ENCODE data around the gene KLHL40.

The KLHL40 gene

GRCh38 chr3:42666022-42666421, 19.3 kb upstream of the KLHL40 start:
- Histone ChIP-seq H3K4me1 (ENCODE audit: low read length) (no peaks in the 10 kb centered on the region), H3K4me2 (ENCODE audit: low read depth, low read length) (no peak overlapping the region), H3K9me2 (replicated peaks; ENCODE audit: insufficient read depth, low read length) (no peaks in the 10 kb centered on the region)

GRCh38 chr3:42666577-42666998, 18.7 kb upstream of the KLHL40 start:
- TF ChIP-seq EZH2 (optimal IDR thresholded peaks at IDR 0.05; ENCODE audit: low read depth, low read length): no peak
- no peak for TF ChIP-seq CTCF (IDR thresholded peaks at IDR 0.05; ENCODE audit: low read length)
- no peak for TF ChIP-seq EZH2phosphoT487 (IDR thresholded peaks at IDR 0.05; ENCODE audit: low read length)
- no peak overlapping the region for H2AFZ ChIP-seq (ENCODE audit: low read length)
- H3K36me3 ChIP-seq (replicated peaks; ENCODE audit: insufficient read depth, low read length): no peaks in the 10 kb centered on the region

More at GRCh38 chr3:42666022-42666421, 19.3 kb upstream of the KLHL40 start:
- Histone ChIP-seq H3K9me3 (replicated peaks; ENCODE audit: insufficient read depth, low read length) (no peaks in the 10 kb centered on the region), H4K20me1 (ENCODE audit: insufficient read depth, low read length) (no peaks in the 10 kb centered on the region), H3K36me3 (replicated peaks; ENCODE audit: insufficient read depth, low read length) (no peaks in the 10 kb centered on the region), H3K9ac (ENCODE audit: low read length) (no peak overlapping the region), H3K27ac (ENCODE audit: low read length) (no peak overlapping the region), H3K4me3 (ENCODE audit: low read length) (no peak overlapping the region), H2AFZ (ENCODE audit: low read length) (no peak overlapping the region), H3F3A (ENCODE audit: insufficient read depth, low read length) (no peaks in the 10 kb centered on the region), H3K79me2 (ENCODE audit: low read length) (no peaks in the 10 kb centered on the region), H3K27me3 (replicated peaks; ENCODE audit: insufficient read depth, low read length) (no peaks in the 10 kb centered on the region)
- no peak for TF ChIP-seq EZH2 (optimal IDR thresholded peaks at IDR 0.05; ENCODE audit: low read depth, low read length)
- no peak for TF ChIP-seq CTCF (IDR thresholded peaks at IDR 0.05; ENCODE audit: low read length)
- no peak for TF ChIP-seq EZH2phosphoT487 (IDR thresholded peaks at IDR 0.05; ENCODE audit: low read length)
- DNase-seq: no peak

GRCh38 chr3:42667096-42667522, 18.2 kb upstream of the KLHL40 start:
- H3K9me3 ChIP-seq (replicated peaks; ENCODE audit: insufficient read depth, low read length): no peaks in the 10 kb centered on the region
- H3K79me2 ChIP-seq (ENCODE audit: low read length): no peaks in the 10 kb centered on the region
- H3K27ac ChIP-seq (ENCODE audit: low read length): no peak overlapping the region
- H4K20me1 ChIP-seq (ENCODE audit: insufficient read depth, low read length): no peaks in the 10 kb centered on the region
- no peaks in the 10 kb centered on the region for H3K36me3 ChIP-seq (replicated peaks; ENCODE audit: insufficient read depth, low read length)
- H2AFZ ChIP-seq (ENCODE audit: low read length): no peak overlapping the region
- DNase-seq: no peak
- H3K9ac ChIP-seq (ENCODE audit: low read length): no peak overlapping the region
- H3K9me2 ChIP-seq (replicated peaks; ENCODE audit: insufficient read depth, low read length): no peaks in the 10 kb centered on the region
- no peak overlapping the region for H3K4me3 ChIP-seq (ENCODE audit: low read length)
- no peaks in the 10 kb centered on the region for H3F3A ChIP-seq (ENCODE audit: insufficient read depth, low read length)
- H3K4me1 ChIP-seq (ENCODE audit: low read length): no peaks in the 10 kb centered on the region
- H3K4me2 ChIP-seq (ENCODE audit: low read depth, low read length): no peak overlapping the region
- no peaks in the 10 kb centered on the region for H3K27me3 ChIP-seq (replicated peaks; ENCODE audit: insufficient read depth, low read length)
- TF ChIP-seq CTCF (IDR thresholded peaks at IDR 0.05; ENCODE audit: low read length) (no peak), EZH2 (optimal IDR thresholded peaks at IDR 0.05; ENCODE audit: low read depth, low read length) (no peak), EZH2phosphoT487 (IDR thresholded peaks at IDR 0.05; ENCODE audit: low read length) (no peak)

More at GRCh38 chr3:42666577-42666998, 18.7 kb upstream of the KLHL40 start:
- no peaks in the 10 kb centered on the region for H4K20me1 ChIP-seq (ENCODE audit: insufficient read depth, low read length)
- no peaks in the 10 kb centered on the region for H3K9me2 ChIP-seq (replicated peaks; ENCODE audit: insufficient read depth, low read length)
- no peak overlapping the region for H3K9ac ChIP-seq (ENCODE audit: low read length)
- no peak overlapping the region for H3K4me3 ChIP-seq (ENCODE audit: low read length)
- H3K9me3 ChIP-seq (replicated peaks; ENCODE audit: insufficient read depth, low read length): no peaks in the 10 kb centered on the region
- no peaks in the 10 kb centered on the region for H3K79me2 ChIP-seq (ENCODE audit: low read length)
- DNase-seq: no peak
- no peaks in the 10 kb centered on the region for H3K27me3 ChIP-seq (replicated peaks; ENCODE audit: insufficient read depth, low read length)
- no peak overlapping the region for H3K4me2 ChIP-seq (ENCODE audit: low read depth, low read length)
- H3K27ac ChIP-seq (ENCODE audit: low read length): no peak overlapping the region
- H3F3A ChIP-seq (ENCODE audit: insufficient read depth, low read length): no peaks in the 10 kb centered on the region
- H3K4me1 ChIP-seq (ENCODE audit: low read length): no peaks in the 10 kb centered on the region
